OCI-LY7 (cell line): ENCODE measurements around the gene ATP11A.

Source experiments
- CTCF ChIP-seq: fragments of 200-600 bp; sonication (generic); conservative IDR thresholded peaks from 2 replicates; pipeline ENCODE4 v1.5.1; 2014; ENCODE audit warnings: mild to moderate bottlenecking, antibody characterized with exemption, low read length, moderate library complexity, mixed read lengths
- EZH2phosphoT487 ChIP-seq: fragments of 200-600 bp; sonication (generic); IDR thresholded peaks from 2 replicates; pipeline ENCODE4 v1.6.1; 2018; ENCODE audit warnings: low read depth, borderline replicate concordance, mild to moderate bottlenecking, mixed run types, antibody characterized with exemption, low read length, moderate library complexity, mixed read lengths

GRCh38 chr13:112776354-112776753 lies 86.5 kb downstream of the ATP11A start:
- TF ChIP-seq CTCF (no peak), EZH2phosphoT487 (no peak)
